Measurements from ENCODE around the gene CLEC6A.
A peak's percentile ranks its signal among the peaks of the same experiment; 100 is the strongest.
"Not testable (repeated sequence)": the region's sequence is repeated elsewhere in the genome, so short reads cannot be mapped to it uniquely, and the experiment has no call there.

Gene CLEC6A

GRCh38 chr12:8455727-8456360, at the start of gene CLEC6A:
Gene CLEC6A, plus strand, starts transcription at chr12:8455962. Its CDS starts 150 bp downstream, at chr12:8456112.
- no peak for DNase-seq

GRCh38 chr12:8419576-8419975, 36.2 kb upstream of the CLEC6A start:
- DNase-seq: not testable (repeated sequence)

DNA sequence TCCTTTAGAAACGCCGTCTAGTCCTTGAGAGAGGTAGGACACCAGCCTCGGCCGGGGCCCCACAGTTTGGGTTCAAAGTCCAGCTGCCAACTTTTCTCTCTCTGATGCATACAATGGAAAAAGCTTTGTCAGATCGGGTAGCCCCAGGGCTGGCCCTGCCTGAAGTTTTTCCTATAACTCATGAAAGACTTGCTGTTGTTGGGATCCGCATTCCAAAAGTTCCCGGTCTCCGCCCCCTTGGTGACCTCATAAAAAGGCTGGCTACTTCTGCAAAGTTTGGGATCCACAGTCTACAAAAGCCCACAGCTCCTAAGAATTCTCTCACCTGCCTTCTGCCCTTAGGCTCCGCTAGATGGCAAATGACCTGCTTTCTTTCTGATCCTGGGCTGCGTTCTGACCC, 35.3 kb upstream of the CLEC6A start:
- DNase-seq: no peak

DNA sequence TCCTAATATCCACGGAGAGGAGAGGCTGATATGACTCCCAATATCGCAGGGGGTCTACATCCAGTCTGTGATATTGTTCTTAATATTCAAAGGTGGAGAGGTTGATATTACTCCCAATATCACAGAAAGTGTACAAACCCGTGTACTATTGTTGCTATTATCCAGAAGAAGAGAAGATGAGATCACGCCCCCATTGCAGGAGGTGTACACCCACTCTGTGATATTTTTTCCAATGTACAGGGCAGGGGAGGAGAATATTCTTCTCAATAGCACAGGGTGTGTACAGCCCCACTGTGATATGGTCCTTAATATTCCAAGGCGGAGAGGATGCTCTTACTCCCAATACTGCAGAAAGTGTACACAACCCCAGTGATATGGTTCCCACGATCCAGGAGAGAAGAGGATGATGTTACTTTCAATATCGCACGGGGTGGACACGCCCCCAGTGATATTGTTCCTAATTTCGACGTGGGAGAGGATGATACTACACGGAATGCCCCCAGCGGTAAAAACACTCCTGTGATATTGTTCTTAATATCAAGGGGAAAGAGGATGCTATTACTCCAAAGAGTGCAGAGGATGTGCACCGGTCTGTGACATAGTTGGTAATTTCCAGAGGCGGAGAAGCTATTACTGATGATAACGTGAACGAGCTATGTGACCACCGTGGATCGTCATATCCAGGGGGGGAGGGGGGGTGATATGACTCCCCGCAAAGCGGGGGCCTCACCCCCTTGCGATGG, 11.1 kb upstream of the CLEC6A start:
- DNase-seq: peak in 1 of 2 experiments; percentile 37

- no peak for DNase-seq
These were observed 10.0 kb upstream of the CLEC6A start for GRCh38 chr12:8445731-8446130.

GRCh38 chr12:8446642-8447547, 8.9 kb upstream of the CLEC6A start:
- DNase-seq: no peak

DNA sequence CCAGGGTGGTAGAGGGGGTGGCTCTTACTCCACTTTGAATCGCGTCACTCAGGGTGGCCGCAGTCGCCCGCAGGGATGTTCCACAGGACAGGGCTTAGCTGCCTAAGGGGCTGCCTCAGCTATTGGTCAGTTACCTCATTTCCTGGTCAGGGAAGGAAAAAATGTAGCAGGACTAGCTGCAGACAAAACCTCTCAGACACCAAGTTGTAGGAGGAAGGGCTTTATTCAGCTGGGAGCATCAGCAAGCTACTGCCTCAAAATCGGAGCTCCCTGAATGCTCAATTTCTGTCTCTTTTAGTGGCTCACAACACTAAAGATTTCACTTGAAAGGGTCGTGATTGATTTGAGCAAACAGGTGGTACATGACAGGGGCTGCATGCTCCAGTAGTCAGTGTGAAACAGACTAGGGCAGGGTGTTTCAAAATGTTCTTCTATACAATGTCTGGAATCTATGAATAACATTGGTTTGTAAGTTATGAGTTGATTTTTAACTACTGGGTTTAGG, 6.4 kb upstream of the CLEC6A start:
- DNase-seq: no peak

DNA sequence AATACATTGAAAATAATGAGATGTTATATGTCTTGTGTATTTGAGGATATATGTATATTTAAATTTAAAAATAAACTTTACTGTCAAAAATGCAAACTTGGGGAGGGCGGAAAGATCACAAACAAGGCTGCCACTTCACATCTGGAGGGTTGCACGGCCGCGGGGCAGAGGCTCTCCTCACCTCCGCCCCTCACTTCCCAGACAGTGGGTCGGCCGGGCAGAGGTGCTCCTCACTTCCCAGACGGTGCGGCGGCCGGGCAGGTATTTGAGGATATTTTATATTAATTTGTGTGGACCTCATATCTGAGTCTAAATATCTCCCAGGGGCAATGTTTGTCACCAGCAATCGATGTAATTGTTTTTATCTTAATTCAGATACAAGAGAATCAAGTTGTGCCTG, 3.7 kb upstream of the CLEC6A start:
- DNase-seq: no peak

GRCh38 chr12:8453021-8453513, 2.7 kb upstream of the CLEC6A start:
- DNase-seq: no peak

GRCh38 chr12:8453796-8454195, 2.0 kb upstream of the CLEC6A start:
- no peak for DNase-seq

GRCh38 chr12:8455271-8455670, 491 bp upstream of the CLEC6A start:
- no peak for DNase-seq

GRCh38 chr12:8461426-8461825, 5.7 kb downstream of the CLEC6A start:
- DNase-seq: no peak

DNA sequence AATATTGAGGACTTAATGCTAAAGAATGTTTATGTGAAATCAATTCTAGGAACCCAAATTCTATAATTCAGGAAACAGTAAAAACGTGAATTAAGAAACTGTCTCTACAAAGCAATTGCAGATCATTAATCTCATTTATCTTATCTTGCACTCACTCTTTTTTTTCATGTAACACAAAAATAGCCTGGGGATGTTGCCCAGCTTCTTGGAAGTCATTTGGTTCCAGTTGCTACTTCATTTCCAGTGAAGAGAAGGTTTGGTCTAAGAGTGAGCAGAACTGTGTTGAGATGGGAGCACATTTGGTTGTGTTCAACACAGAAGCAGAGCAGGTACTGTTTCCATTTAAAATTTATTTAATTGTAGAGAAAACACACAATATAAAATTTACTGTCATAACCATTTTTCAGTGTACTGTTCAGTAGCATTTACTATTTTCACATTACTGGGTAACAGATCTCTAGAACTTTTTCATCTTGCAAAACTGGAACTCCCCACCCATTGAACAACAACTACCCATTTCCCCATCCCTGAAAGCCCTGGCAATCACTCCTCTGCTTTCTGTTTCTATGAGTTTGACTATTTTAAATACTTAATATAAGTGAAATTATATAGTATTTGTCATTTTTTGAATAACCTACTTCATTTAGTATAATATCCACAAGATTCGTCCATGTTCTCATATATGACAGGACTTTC, 9.7 kb downstream of the CLEC6A start:
- no peak for DNase-seq

GRCh38 chr12:8466241-8466640, 10.5 kb downstream of the CLEC6A start:
- no peak for DNase-seq

- DNase-seq: no peak
These were observed 15.3 kb downstream of the CLEC6A start for GRCh38 chr12:8471090-8471489.

GRCh38 chr12:8475508-8476203, 19.9 kb downstream of the CLEC6A start:
- no peak for DNase-seq

DNA sequence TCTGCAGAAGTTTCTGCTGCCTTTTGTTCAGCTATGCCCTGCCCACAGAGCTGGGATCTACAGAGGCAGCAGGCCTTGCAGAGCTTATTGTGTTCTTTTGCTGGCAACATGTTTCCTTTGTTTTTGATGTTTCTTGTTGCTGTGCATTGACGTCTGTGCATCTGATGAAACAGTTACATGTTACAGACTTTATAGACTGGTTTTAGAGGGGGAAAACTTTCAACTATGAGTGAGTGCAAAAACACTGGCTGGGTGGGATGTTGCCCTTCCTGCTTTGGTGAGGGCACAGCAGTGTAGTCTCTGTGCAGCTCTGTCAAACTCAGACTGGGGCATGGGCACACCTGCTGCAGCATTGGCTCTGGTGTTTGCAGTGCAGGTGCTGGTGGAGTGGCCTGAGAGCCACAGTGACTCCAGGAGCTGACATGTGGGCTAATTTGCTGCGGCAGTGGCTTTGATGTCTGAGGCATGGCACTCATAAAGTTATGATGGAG, 26.9 kb downstream of the CLEC6A start:
- DNase-seq: no peak

GRCh38 chr12:8483079-8483478, 27.3 kb downstream of the CLEC6A start:
- no peak for DNase-seq

DNA sequence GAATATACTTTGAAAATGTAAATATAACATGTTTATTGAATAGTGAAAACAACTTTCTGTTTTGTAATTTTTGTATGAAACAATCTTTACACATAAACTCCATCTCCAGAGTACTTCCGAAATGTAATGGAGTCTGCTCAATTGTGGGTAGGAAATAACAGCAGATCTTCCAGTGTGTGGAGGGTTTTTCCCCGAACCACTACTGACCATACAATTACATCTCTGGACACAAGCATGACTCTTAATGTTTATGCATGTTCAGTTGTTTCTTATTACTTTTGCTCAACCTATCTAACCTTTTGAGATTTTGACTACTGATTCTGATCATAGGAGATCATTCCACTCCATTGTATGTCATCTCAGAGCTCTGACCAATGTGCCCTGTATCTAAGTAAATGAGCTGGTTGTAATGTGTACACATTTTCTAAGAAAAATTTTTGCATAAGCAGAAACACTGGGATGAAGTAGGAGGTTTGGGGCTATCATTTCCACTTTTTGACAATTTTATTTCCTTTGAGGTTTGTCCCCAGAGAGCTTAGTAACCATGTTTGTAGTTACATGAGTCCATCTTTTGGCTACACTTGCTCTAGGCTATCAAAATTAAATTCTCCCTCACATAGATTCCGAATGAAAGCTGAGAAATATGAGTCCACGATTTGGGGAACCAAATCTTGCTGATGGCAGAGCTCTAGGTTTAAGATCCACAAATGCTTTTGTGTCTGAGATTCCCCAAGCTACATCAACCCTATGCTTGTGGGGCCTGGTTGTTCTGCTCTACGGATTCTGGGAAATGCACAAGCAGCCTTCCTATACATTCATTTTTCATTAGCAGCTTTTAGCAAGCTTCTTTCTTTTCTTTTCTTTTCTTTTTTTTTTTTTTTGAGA, 36.1 kb downstream of the CLEC6A start:
- DNase-seq: no peak

DNA sequence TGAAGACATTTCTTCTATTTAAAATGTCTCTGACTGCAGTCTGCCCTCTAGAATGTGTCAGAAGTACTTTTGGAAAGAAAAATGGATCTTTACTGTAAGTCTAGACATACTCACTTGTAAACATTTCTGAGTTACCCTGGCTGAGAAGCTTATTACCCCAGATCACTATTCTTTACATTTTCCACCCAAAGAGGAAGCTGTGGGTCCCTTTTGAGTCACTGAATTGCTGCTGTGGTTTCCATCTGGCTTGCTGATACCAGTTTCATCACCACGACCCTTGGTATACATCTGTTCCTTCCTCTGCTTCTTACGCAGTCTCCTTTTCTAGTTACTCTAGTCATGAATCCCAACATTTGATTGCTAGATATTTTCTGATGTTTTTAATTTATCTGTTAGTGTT, 37.3 kb downstream of the CLEC6A start:
- no peak for DNase-seq

GRCh38 chr12:8495671-8496070, 39.9 kb downstream of the CLEC6A start:
- DNase-seq: not testable (repeated sequence)
